Chondrocyte (in vitro differentiated cells): Measurements from ENCODE around the gene CTXND2. TPM values are rescaled to one million over a fixed set of nuclear protein-coding genes. Genes with fewer than 3 reads are reported as not detected.
"Not testable (repeated sequence)": the region's sequence is repeated elsewhere in the genome, so short reads cannot be mapped to it uniquely, and the experiment has no call there.

Experiments used
- DNase-seq: peaks from one replicate; pipeline ENCODE4 v3.0.0; 2021; ENCODE audit warnings: mixed read lengths, low spot score
- H3K27ac Mint-ChIP-seq: one replicate; pipeline ENCODE4 v1.8.0; 2021; ENCODE audit warnings: mild to moderate bottlenecking, moderate library complexity, mixed read lengths; ENCODE audit not compliant: unreplicated experiment
- H3K27me3 Mint-ChIP-seq: 2 replicates; pipeline ENCODE4 v1.8.0; 2021; ENCODE audit warnings: low read depth, mixed read lengths
- H3K36me3 Mint-ChIP-seq: 2 replicates; pipeline ENCODE4 v1.8.0; 2021; ENCODE audit warnings: low read depth, mixed read lengths
- H3K4me1 Mint-ChIP-seq: 2 replicates; pipeline ENCODE4 v1.8.0; 2021; ENCODE audit warnings: low read depth, mild to moderate bottlenecking, mixed read lengths
- H3K4me3 Mint-ChIP-seq: one replicate; pipeline ENCODE4 v1.8.0; 2021; ENCODE audit warnings: mild to moderate bottlenecking, moderate library complexity, mixed read lengths; ENCODE audit not compliant: unreplicated experiment
- H3K9me3 Mint-ChIP-seq: 2 replicates; pipeline ENCODE4 v1.8.0; 2021; ENCODE audit warnings: low read depth, mixed read lengths
- total RNA-seq: library from RNA; stranded (reverse); gene quantifications from 3 replicates; pipeline ENCODE4 v1.2.1, GENCODE V29; 2021
- TF ChIP-seq, protein P1 (sequence below): fragments of 200-600 bp; sonication (generic); IDR thresholded peaks from 2 replicates; pipeline ENCODE4 v1.5.0; 2021; ENCODE audit warnings: antibody characterized with exemption, mild to moderate bottlenecking, moderate library complexity

The CTXND2 gene
- total RNA-seq, 1 donor from 2014 or later = not detected

DNA sequence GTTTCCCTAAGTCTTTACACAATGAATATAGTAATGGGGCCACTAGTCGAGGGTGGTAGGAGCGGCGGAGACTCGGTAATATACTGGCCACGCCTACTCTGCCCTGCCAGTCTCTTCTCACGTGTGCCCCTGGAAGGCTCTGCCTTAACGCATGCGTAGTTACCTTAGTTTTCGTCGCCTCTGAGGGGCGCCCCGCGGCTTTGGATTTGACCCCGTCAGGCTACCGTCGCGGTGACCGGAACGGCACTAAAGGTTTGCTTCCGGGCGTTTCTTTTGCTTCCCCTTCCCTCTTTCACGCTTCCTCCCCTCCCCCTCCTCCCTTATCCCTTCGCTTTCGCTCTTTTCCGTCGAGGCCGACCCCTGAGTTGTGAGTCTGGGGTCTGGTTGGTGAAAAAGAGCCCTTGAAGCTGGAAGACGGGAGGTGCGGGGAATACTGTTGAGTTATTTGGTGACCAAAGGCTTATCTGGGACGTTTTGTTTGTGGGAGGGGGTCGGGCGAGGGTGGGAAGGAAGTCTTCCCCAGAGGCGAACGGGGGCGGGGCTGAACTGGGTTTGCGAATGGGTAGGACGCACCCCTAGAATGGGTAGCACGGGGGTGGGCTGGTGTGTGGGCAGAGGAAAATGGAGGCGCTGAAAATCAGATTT lies 39.3 kb downstream of the CTXND2 start, which contains the start of gene SETDB1:
TSS of gene SETDB1 (plus strand) at position 267 of the 645 bp plus-strand sequence. CDS start 1,352 bp downstream, outside the sequence.
- Mint-ChIP-seq H3K36me3 (peaks cover 22% of the 10 kb centered on the region), H3K4me1 (peaks cover 20% of the 10 kb centered on the region), H3K4me3 (peak within 1 kb of the TSS; percentile 95), H3K27ac (peak within 1 kb of the TSS; percentile 94), H3K27me3 (no peaks in the 10 kb centered on the region), H3K9me3 (no peaks in the 10 kb centered on the region)
- DNase-seq = peak; percentile 97
- TF ChIP-seq, protein P1, sequence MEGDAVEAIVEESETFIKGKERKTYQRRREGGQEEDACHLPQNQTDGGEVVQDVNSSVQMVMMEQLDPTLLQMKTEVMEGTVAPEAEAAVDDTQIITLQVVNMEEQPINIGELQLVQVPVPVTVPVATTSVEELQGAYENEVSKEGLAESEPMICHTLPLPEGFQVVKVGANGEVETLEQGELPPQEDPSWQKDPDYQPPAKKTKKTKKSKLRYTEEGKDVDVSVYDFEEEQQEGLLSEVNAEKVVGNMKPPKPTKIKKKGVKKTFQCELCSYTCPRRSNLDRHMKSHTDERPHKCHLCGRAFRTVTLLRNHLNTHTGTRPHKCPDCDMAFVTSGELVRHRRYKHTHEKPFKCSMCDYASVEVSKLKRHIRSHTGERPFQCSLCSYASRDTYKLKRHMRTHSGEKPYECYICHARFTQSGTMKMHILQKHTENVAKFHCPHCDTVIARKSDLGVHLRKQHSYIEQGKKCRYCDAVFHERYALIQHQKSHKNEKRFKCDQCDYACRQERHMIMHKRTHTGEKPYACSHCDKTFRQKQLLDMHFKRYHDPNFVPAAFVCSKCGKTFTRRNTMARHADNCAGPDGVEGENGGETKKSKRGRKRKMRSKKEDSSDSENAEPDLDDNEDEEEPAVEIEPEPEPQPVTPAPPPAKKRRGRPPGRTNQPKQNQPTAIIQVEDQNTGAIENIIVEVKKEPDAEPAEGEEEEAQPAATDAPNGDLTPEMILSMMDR = peak; percentile 42

DNA sequence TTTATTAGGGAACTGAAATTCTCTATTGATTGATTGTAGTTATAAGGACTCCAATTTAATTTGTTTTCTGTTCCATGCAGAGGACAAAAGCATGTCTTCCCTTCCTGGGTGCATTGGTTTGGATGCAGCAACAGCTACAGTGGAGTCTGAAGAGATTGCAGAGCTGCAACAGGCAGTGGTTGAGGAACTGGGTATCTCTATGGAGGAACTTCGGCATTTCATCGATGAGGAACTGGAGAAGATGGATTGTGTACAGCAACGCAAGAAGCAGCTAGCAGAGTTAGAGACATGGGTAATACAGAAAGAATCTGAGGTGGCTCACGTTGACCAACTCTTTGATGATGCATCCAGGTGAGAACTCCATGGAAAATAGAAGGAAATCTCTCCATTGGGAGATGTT lies 40.7 kb downstream of the CTXND2 start:
- Mint-ChIP-seq H3K27me3 (no peaks in the 10 kb centered on the region), H3K4me3 (no peak overlapping the region), H3K27ac (no peak overlapping the region), H3K9me3 (peaks cover 6% of the 10 kb centered on the region), H3K4me1 (peaks cover 14% of the 10 kb centered on the region), H3K36me3 (peaks cover 31% of the 10 kb centered on the region)
- no peak for DNase-seq
- TF ChIP-seq, protein P1 = no peak

DNA sequence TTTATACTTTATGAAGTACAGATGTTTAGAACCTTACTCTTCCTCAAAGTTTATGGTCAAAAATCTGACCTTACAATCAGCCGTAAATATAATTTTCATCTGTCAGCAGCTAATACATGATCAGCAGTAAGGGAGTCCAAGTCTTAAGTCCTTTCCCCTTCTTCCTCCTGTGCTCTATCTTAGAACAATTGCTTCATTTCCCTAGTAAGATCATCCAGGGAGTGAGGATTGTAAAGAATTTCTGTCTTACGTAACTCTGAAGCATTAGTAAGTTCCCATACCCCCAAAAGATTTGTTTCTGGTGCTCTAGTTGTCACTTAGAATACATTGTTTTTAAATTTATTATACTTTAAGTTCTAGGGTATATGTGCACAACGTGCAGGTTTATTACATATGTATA lies 41.4 kb downstream of the CTXND2 start:
- Mint-ChIP-seq H3K4me1 (peaks cover 13% of the 10 kb centered on the region), H3K4me3 (no peak overlapping the region), H3K9me3 (peaks cover 7% of the 10 kb centered on the region), H3K36me3 (peaks cover 33% of the 10 kb centered on the region), H3K27me3 (no peaks in the 10 kb centered on the region), H3K27ac (no peak overlapping the region)
- DNase-seq = no peak
- TF ChIP-seq, protein P1 = no peak

DNA sequence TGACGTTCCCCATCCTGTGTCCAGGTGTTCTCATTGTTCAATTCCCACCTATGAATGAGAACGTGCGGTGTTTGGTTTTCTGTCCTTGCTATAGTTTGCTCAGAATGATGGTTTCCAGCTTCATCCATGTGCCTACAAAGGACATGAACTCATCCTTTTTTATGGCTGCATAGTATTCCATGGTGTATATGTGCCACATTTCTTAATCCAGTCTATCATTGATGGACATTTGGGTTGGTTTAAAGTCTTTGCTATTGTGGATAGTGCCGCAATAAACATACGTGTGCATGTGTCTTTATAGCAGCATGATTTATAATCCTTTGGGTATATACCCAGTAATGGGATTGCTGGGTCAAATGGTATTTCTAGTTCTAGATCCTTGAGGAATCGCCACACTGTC lies 41.8 kb downstream of the CTXND2 start:
- DNase-seq, H3K4me3 Mint-ChIP-seq, H3K9me3 Mint-ChIP-seq, H3K27ac Mint-ChIP-seq, H3K27me3 Mint-ChIP-seq: not testable (repeated sequence)
- peaks cover 13% of the 10 kb centered on the region for H3K4me1 Mint-ChIP-seq
- H3K36me3 Mint-ChIP-seq = peaks cover 33% of the 10 kb centered on the region

DNA sequence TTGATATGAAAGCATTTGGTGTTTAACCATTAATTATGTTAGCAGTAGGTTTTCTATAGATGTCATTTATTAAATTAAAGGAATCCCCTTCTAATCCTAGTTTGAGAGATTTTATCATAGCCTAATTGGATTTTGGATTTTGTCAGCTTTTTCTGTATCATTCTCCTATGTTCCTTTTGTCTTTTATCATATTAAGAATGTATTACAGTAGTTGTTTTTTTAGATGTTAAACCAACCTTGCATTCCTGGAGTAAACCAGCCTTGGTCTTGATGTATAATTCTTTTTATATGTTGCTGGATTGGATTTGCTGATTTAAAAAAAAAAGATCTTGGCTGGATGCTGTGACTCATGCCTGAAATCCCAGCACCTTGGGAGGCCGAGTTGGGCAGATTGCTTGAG lies 44.8 kb downstream of the CTXND2 start:
- peaks cover 7% of the 10 kb centered on the region for H3K9me3 Mint-ChIP-seq
- no peak overlapping the region for H3K4me3 Mint-ChIP-seq
- no peak overlapping the region for H3K27ac Mint-ChIP-seq
- peaks cover 45% of the 10 kb centered on the region for H3K36me3 Mint-ChIP-seq
- TF ChIP-seq, protein P1 = no peak
- no peak for DNase-seq
- H3K4me1 Mint-ChIP-seq = peaks cover 21% of the 10 kb centered on the region
- no peaks in the 10 kb centered on the region for H3K27me3 Mint-ChIP-seq

DNA sequence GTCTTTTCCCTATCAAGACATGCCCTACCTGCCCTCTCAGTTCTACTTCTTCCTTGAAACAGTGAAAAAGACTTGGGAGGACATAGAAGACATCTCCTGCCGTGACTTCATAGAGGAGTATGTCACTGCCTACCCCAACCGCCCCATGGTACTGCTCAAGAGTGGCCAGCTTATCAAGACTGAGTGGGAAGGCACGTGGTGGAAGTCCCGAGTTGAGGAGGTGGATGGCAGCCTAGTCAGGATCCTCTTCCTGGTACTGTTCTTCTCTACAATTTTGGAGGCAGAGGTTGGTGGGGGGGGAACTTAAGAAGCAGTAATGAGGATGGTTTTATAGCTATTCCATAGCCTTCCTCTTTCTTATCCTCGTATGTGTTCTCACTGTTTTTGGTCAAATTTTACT lies 57.9 kb downstream of the CTXND2 start:
- no peak overlapping the region for H3K27ac Mint-ChIP-seq
- no peaks in the 10 kb centered on the region for H3K9me3 Mint-ChIP-seq
- H3K27me3 Mint-ChIP-seq = no peaks in the 10 kb centered on the region
- no peak for DNase-seq
- H3K4me1 Mint-ChIP-seq = no peaks in the 10 kb centered on the region
- TF ChIP-seq, protein P1 = no peak
- peaks cover 39% of the 10 kb centered on the region for H3K36me3 Mint-ChIP-seq
- H3K4me3 Mint-ChIP-seq = no peak overlapping the region
